Heart left ventricle (tissue), 16 donors: ENCODE measurements around the gene TDG. TPM values are rescaled to one million over a fixed set of nuclear protein-coding genes. Genes with fewer than 3 reads are reported as not detected.

Source experiments
- ATAC-seq, 4 donors: fragments of 200-7000 bp; cut with Tn5 transposase; one replicate each; pipeline ENCODE4 v1.9.1; 2020 to 2022; ENCODE audit warnings: moderate library complexity in 4 of 4, mild to moderate bottlenecking in 3 of 4, moderate number of reproducible peaks in 1 of 4
- DNase-seq, 5 donors: peaks; one replicate each; pipeline ENCODE4 v3.0.0-alpha.2; 2020
- H3K27ac ChIP-seq, 12 donors: fragments of 200-600 bp; sonication (generic) in 4 of 12; one replicate each; pipeline versions ENCODE4 v1.5.0 to v1.8.0; 2016 to 2022; ENCODE audit warnings: mild to moderate bottlenecking in 2 of 12
- H3K27me3 ChIP-seq, 9 donors: fragments of 200-600 bp; sonication (generic) in 2 of 9; one replicate each; pipeline versions ENCODE4 v1.5.1 to v1.8.0; 2016 to 2022; ENCODE audit warnings: mild to moderate bottlenecking in 3 of 9
- H3K36me3 ChIP-seq, 9 donors: fragments of 200-600 bp; sonication (generic) in 2 of 9; one replicate each; pipeline versions ENCODE4 v1.5.0 to v1.8.0; 2018 to 2022; ENCODE audit warnings: mild to moderate bottlenecking in 2 of 9
- H3K4me1 ChIP-seq, 12 donors: fragments of 200-600 bp; sonication (generic) in 4 of 12; one replicate each; pipeline versions ENCODE4 v1.5.0 to v1.8.0; 2016 to 2022; ENCODE audit warnings: mild to moderate bottlenecking in 3 of 12
- H3K4me3 ChIP-seq, 12 donors: fragments of 200-600 bp; sonication (generic) in 4 of 12; one replicate each; pipeline versions ENCODE4 v1.5.0 to v1.8.0; 2017 to 2022; ENCODE audit warnings: mild to moderate bottlenecking in 9 of 12, moderate library complexity in 4 of 12
- H3K9me3 ChIP-seq, 12 donors: fragments of 200-600 bp; sonication (generic) in 4 of 12; one replicate each; pipeline versions ENCODE4 v1.5.0 to v1.8.0; 2016 to 2022; ENCODE audit warnings: mild to moderate bottlenecking in 1 of 12
- CTCF ChIP-seq, 12 donors: fragments of 200-600 bp; sonication (generic) in 4 of 12; IDR thresholded peaks; one replicate each; pipeline versions ENCODE4 v1.5.0 to v1.8.0; 2018 to 2022; ENCODE audit warnings: antibody characterized with exemption in 12 of 12, mild to moderate bottlenecking in 5 of 12
- POLR2A ChIP-seq, 2 donors: fragments of 450-650 bp; IDR thresholded peaks; one replicate each; pipeline ENCODE4 v1.6.1; 2017; ENCODE audit warnings: antibody characterized with exemption in 2 of 2, mild to moderate bottlenecking in 2 of 2, moderate library complexity in 2 of 2
- WGBS, 4 donors: extraction: QIAGEN DNeasy Blood & Tissue Kit in 2 of 4; methylation state at CpG; one replicate each; pipeline versions ENCODE4 v1.1.5 to v1.1.7; 2013 to 2018; 5-methylcytosine and 5-hydroxymethylcytosine counted together
- intact Hi-C, 10 donors: fragments of 100-400 bp; cut with DNase I; formaldehyde crosslinking; loops; one replicate each; pipeline versions ENCODE4 v1.11.1 to v1.14.2; 2022
- long read RNA-seq, 3 donors: library from polyadenylated mRNA; unstranded; transcript quantifications; one replicate each; pipeline ENCODE4 v2.0.0, GENCODE V29; 2020 to 2021
- polyA plus RNA-seq, 2 donors: library from polyadenylated mRNA; stranded (reverse); fragments of 200-250 nt; gene quantifications; one replicate each; pipeline ENCODE4 v1.2.3, GENCODE V29; 2013
- total RNA-seq, 9 donors: library from RNA; depleted of rRNA in 2 of 9; stranded (reverse); fragments of >200 nt in 2 of 9; fragmentation: NEBNext Ultra II Directional in 3 of 9; extraction: Animal tissue kit (Norgen Biotek cat#: 25700) in 3 of 9; gene quantifications; one replicate each; pipeline versions ENCODE4 v1.1.0 to v1.2.4, GENCODE V29; 2016 to 2023
- donor health status: ischemic (EF 13 %, LVEDD 7.1; RV severe dilation, severe dysfunction).
- donor health status: healthy with polysubstance abuse.
- donor health status: DM: no; HTN: yes; CAD: no.
- donor health status: DM: no; HTN: no; CAD: no.
- donor health status: ischemic (EF 25% LVEDD 6.9; RV normal size, moderate dysfunction).
- donor health status: ischemic (EF 25% LVEDD 5.7; RV mildly dilated, moderate dysfunction).
- donor health status: healthy.
- donor health status: DM: yes; HTN: yes; CAD: no.
- donor health status: ischemic (EF 35%, LVEDD 5.7; RV mildly dilated, moderate dysfunction).
- donor health status: nonischemic (EF 11% LVEDD 7.7; RV severe dilation, severe dysfunction).
- donor health status: DM: yes; HTN: yes; CAD: no.
- donor health status: PGD.
- donor health status: ischemic (EF 29% LVEDD 5.4; RV normal size, mild dysfunction).
- donor health status: nonischemic (EF 23%, LVEDD 6.1; RV moderate dilation, normal function).

TDG gene
- total RNA-seq (10 to 100 TPM in 7 of 9 donors, 1 to 10 TPM in 2; 7.8 to 15.5 (median 13.1) TPM), polyA plus RNA-seq (10 to 100 TPM in 1 of 2 donors, 1 to 10 TPM in 1; 7.4 to 13.3 TPM)
- long read RNA-seq, donor 1, partial matches to known transcripts = 3 of 8 reads
- long read RNA-seq, donor 1, other reads (novel, unspliced or antisense) = 3 of 8 reads
- long read RNA-seq, donor 2, transcript TDG-202 (10 exons, 3,251 nt) = major isoform, 5 of 13 reads
- long read RNA-seq, donor 2, partial matches to known transcripts = 3 of 13 reads
- long read RNA-seq, donor 2, other reads (novel, unspliced or antisense) = 2 of 13 reads
- long read RNA-seq, donor 3, transcript TDG-202 (10 exons, 3,251 nt) = major isoform, 7 of 12 reads
- long read RNA-seq, donor 3, partial matches to known transcripts = 0 of 12 reads
- long read RNA-seq, donor 3, other reads (novel, unspliced or antisense) = 3 of 12 reads

- intact Hi-C loops = loop anchor here in 6 of 10 donors (1.0 to 10.0 kb wide), 7 partner anchors 9 to 139 kb away; partner anchors contain the start of genes HCFC2 (in 4 of the 6) and HSP90B1 (in 2 of the 6)
- 0 to 9% (median 5%) methylated on average over 44 to 64 of the region's 64 CpGs for WGBS, 4 donors
- Histone ChIP-seq H3K9me3 (no peaks in the 10 kb centered on the region), H3K36me3 (peaks cover 0 to 14% (median 0%) of the 10 kb centered on the region in 9 donors), H3K27ac (peak within 1 kb of the TSS; percentile 73 to 98 (median 96)), H3K27me3 (no peaks in the 10 kb centered on the region), H3K4me3 (peak within 1 kb of the TSS; percentile 74 to 99 (median 84)), H3K4me1 (peaks cover 4 to 63% (median 51%) of the 10 kb centered on the region in 12 donors)
- ATAC-seq (peak; percentile 98 to 99 (median 99)), DNase-seq (peak; percentile 98 to 99 (median 99))
- TF ChIP-seq POLR2A (IDR thresholded peaks at IDR 0.05) (peak; percentile 4 to 92), CTCF (IDR thresholded peaks at IDR 0.05) (peak in 3 of 12 donors; percentile 11 to 36 (median 29))
Observed at GRCh38 chr12:103965590-103966504, at the start of gene TDG. TDG (plus strand) TSS chr12:103965872; CDS start chr12:103966038, 166 bp downstream.

DNA sequence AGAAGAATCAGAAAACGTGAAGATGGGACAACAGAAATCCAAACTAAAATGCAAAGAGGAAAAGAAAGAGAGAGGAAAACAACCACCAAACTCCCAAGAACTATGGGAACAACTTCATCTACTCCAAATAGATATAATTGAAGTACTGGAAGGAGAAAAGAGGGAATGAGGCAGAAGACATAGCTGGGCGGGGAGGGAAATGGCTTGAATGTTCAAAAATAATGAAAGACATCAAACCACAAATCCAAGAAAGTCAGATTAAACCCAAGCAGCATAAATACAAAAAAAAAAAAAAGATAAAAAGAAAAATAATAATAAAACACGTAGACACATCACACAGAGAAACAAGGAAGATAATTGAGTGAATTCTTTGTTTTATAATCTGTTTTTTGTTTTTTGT, 47.8 kb upstream of the TDG start:
- no peak for TF ChIP-seq POLR2A (IDR thresholded peaks at IDR 0.05)
- no peak for TF ChIP-seq CTCF (IDR thresholded peaks at IDR 0.05)
- no peak overlapping the region for H3K4me3 ChIP-seq
- ATAC-seq = no peak
- intact Hi-C loops = no loop called here
- H3K27ac ChIP-seq = no peak overlapping the region
- DNase-seq = no peak
- WGBS, 4 donors = 46 to 80% (median 61%) methylated on average over 3 of the region's 3 CpGs
- H3K4me1 ChIP-seq = no peaks in the 10 kb centered on the region
- H3K36me3 ChIP-seq = no peaks in the 10 kb centered on the region
- H3K27me3 ChIP-seq = no peaks in the 10 kb centered on the region
- H3K9me3 ChIP-seq = peaks cover 0 to 21% (median 5%) of the 10 kb centered on the region in 12 donors

- no peak overlapping the region for H3K27ac ChIP-seq
- DNase-seq = no peak
- TF ChIP-seq CTCF (IDR thresholded peaks at IDR 0.05) = no peak
- TF ChIP-seq POLR2A (IDR thresholded peaks at IDR 0.05) = no peak
- H3K4me1 ChIP-seq = peaks cover 0 to 17% (median 8%) of the 10 kb centered on the region in 12 donors
- ATAC-seq = no peak
- WGBS, 4 donors = 78 to 86% (median 79%) methylated on average over 9 of the region's 9 CpGs
- H3K9me3 ChIP-seq = no peaks in the 10 kb centered on the region
- intact Hi-C loops = loop anchor here in 2 of 10 donors (5.0 kb wide), 1 partner anchor 43 kb away; no protein-coding TSS in a partner anchor
- no peaks in the 10 kb centered on the region for H3K27me3 ChIP-seq
- H3K36me3 ChIP-seq = no peaks in the 10 kb centered on the region
- H3K4me3 ChIP-seq = no peak overlapping the region
Observed at GRCh38 chr12:103924761-103925641, 40.7 kb upstream of the TDG start.
